Omental fat pad (tissue), 4 donors: ENCODE measurements around the gene GAD2. TPM values are rescaled to one million over a fixed set of nuclear protein-coding genes. Genes with fewer than 3 reads are reported as not detected.

ENCODE experiments used
- ATAC-seq: fragments of 150-250 bp; one replicate; pipeline ENCODE4 v1.9.1; 2016; ENCODE audit warnings: mild to moderate bottlenecking, moderate library complexity; ENCODE audit not compliant: low FRiP score
- DNase-seq: peaks from one replicate; pipeline ENCODE4 v3.0.0-alpha.2; 2019; ENCODE audit warnings: low spot score
- total RNA-seq, 4 donors: library from RNA; depleted of rRNA; stranded (reverse); fragments of >200 nt; gene quantifications; one replicate each; pipeline ENCODE4 v1.1.0, GENCODE V29; 2016
- TF ChIP-seq, protein P1 (sequence below), 3 donors: fragments of 450-650 bp; IDR thresholded peaks; one replicate each; pipeline ENCODE4 v1.5.1; 2016 to 2017; ENCODE audit warnings: antibody characterized with exemption in 3 of 3, mild to moderate bottlenecking in 3 of 3, moderate library complexity in 2 of 3

The GAD2 gene
- not detected for total RNA-seq

DNA sequence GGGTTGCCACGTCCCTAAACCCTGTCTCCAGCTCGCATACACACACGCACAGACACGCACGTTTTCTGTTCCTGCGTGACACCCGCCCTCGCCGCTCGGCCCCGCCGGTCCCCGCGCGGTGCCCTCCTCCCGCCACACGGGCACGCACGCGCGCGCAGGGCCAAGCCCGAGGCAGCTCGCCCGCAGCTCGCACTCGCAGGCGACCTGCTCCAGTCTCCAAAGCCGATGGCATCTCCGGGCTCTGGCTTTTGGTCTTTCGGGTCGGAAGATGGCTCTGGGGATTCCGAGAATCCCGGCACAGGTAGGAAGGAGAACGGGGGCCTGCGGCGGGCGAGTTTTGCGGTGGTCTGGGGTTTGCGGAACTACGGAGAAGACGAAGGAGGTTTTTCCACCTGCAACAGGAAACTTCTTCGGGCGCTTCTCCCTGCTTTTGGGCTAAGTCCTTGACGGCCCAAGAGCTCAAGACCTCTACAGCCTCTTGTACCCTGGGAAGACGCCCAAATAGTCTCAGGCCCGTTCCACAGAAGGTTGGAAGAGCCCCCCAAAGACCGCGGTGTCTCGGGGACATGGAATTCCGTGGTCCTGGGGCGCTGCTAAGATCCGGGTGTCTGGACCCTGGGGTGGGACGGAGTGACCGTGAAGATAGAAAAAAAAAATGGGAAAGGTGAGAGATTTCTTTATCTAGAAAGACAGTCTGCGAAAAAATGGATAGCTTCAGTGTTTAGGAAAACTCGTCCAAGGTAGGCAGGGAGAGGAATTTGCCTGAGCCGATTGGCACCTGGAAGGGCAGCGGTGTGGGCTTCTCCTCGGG lies at the start of gene GAD2:
GAD2 (plus strand) TSS at position 190 of the 811 bp plus-strand sequence; CDS start at position 226, 36 bp downstream.
- ATAC-seq = no peak
- TF ChIP-seq, protein P1, sequence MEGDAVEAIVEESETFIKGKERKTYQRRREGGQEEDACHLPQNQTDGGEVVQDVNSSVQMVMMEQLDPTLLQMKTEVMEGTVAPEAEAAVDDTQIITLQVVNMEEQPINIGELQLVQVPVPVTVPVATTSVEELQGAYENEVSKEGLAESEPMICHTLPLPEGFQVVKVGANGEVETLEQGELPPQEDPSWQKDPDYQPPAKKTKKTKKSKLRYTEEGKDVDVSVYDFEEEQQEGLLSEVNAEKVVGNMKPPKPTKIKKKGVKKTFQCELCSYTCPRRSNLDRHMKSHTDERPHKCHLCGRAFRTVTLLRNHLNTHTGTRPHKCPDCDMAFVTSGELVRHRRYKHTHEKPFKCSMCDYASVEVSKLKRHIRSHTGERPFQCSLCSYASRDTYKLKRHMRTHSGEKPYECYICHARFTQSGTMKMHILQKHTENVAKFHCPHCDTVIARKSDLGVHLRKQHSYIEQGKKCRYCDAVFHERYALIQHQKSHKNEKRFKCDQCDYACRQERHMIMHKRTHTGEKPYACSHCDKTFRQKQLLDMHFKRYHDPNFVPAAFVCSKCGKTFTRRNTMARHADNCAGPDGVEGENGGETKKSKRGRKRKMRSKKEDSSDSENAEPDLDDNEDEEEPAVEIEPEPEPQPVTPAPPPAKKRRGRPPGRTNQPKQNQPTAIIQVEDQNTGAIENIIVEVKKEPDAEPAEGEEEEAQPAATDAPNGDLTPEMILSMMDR (IDR thresholded peaks at IDR 0.05) = no peak

GRCh38 chr10:26169466-26169865 lies 47.1 kb upstream of the GAD2 start:
- ATAC-seq = no peak
- no peak for DNase-seq
- TF ChIP-seq, protein P1 (IDR thresholded peaks at IDR 0.05) = no peak

More for the DNA sequence above, at the start of gene GAD2:
- no peak for DNase-seq

DNA sequence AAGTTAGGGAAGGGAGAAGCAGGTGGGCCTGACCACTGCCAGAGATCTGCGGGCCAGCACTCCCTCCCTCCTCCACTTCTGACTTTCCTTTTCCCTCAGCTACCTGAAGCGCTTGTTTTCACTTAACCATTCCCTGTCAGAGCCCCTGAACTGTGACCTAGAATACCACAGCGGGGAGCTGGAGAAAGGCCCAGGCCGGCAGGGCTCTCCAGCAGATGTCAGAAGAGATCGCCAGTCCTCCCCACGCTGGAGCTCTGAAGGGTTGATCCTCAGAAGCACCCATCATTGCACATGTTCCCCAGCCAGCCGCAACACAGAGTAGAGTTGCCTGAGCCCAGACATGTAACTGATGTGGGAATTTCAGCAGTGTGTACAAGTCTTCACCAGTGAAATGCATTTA lies 44.4 kb upstream of the GAD2 start:
- DNase-seq (no peak), ATAC-seq (no peak)
- TF ChIP-seq, protein P1 (IDR thresholded peaks at IDR 0.05) = no peak

DNA sequence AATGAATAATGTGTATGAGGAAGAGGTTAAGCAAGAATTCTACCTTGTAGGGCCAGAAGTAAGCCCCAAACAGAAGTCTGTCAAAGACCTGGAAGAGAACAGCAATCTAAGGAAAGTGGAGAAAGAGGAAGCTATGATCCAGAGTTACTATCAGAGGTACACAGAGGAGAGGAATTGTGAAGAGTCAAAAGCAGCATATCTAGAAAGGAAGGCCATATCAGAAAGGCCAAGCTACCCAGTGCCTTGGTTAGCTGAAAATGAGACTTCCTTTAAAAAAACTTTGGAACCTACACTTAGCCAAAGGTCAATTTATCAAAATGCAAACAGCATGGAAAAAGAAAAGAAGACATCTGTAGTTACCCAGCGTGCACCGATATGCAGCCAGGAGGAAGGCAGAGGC lies 42.7 kb upstream of the GAD2 start:
- DNase-seq (no peak), ATAC-seq (no peak)
- TF ChIP-seq, protein P1 (IDR thresholded peaks at IDR 0.05) = no peak

DNA sequence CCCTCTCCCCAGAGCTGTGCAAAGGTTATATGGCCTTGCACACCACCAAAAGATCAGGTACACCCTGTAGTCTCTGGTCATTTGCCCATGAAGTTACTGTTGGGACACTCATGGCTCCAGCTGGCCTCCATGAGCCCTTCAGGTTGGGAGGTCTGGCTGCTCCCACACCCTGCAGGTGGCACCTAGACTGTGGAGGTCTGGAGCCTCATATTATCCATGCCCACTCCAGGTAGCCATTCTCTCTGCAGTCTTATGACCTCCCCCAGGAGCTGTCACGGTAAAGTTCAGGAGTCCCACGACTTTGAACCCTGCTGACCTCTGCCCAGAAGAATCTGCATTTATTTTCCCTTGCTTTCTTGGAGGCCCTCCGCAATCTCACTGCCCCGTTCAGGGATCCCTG lies 39.2 kb upstream of the GAD2 start:
- no peak for ATAC-seq
- TF ChIP-seq, protein P1 (IDR thresholded peaks at IDR 0.05) = no peak
- DNase-seq = no peak

DNA sequence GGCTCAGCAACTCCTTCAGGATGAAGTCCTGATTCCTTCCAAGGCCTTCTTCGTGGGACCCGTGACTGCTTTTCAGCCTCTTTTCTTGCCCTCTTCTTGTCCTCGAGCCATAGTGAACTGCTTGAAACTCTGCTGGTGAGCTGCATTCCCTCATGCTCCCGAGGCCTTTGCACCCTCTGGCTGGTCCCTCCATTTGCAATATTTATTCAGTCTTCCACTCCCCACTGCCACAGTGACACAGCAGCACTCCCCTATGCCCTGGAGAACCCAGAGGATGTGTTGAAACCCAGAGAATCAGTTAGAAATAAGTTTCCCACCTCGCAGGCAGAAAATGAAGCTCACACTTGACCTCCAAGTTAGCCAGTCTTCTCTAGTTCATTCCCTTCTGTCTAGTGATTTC lies 22.3 kb upstream of the GAD2 start:
- ATAC-seq = no peak
- no peak for DNase-seq
- TF ChIP-seq, protein P1 (IDR thresholded peaks at IDR 0.05) = no peak

DNA sequence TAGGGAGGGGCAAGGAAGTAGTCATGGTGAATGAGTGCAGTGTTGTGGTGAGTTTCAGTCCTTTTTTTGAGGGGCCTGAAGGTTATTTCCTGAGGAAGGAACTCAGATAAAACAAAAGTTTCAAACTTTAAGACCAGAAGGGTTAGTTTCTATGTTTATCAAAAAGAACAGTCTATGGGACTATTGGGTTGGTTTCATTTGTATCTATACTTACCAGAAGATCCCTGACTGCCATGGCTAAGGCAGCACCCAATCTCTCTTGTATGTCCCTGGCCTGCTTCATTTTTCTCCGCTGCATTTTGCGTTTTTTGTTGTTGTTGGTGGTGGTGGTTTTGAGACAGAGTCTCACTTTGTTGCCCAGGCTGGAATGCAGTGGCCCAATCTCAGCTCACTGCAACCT lies 19.3 kb upstream of the GAD2 start:
- DNase-seq (no peak), ATAC-seq (no peak)
- TF ChIP-seq, protein P1 (IDR thresholded peaks at IDR 0.05) = no peak
